SU-DHL-6 (cell line): Measurements from ENCODE around the gene GRN.

Experiments
- H2AFZ ChIP-seq: fragments of 200-600 bp; sonication (generic); 2 replicates; pipeline ENCODE4 v1.6.1; 2014; ENCODE audit warnings: low read depth, mild to moderate bottlenecking, moderate library complexity, mixed read lengths, antibody characterized with exemption, low read length; ENCODE audit not compliant: severe bottlenecking
- H3F3A ChIP-seq: fragments of 200-600 bp; shearing (Covaris generic); 2 replicates; pipeline ENCODE4 v1.6.0; 2016; ENCODE audit warnings: antibody characterized with exemption, mild to moderate bottlenecking; ENCODE audit not compliant: insufficient read depth
- H3K27ac ChIP-seq: fragments of 200-600 bp; sonication (generic); 2 replicates; pipeline ENCODE4 v1.5.1; 2016; ENCODE audit warnings: low read depth, mild to moderate bottlenecking, low read length, moderate library complexity, mixed read lengths
- H3K27me3 ChIP-seq: fragments of 200-600 bp; sonication (generic), shearing (Covaris generic); 2 replicates; pipeline ENCODE4 v1.6.0; 2014; ENCODE audit warnings: mild to moderate bottlenecking, low read length
- H3K36me3 ChIP-seq: fragments of 200-600 bp; sonication (generic); 2 replicates; pipeline ENCODE4 v1.6.1; 2014; ENCODE audit warnings: mild to moderate bottlenecking, low read length, mixed read lengths
- H3K4me2 ChIP-seq: fragments of 300-600, 200-600 bp; shearing (Covaris generic), sonication (generic); 2 replicates; pipeline ENCODE4 v1.6.0; 2014; ENCODE audit warnings: low read length, low read depth, mild to moderate bottlenecking; ENCODE audit not compliant: poor library complexity, severe bottlenecking
- H3K4me3 ChIP-seq: fragments of 200-600 bp; sonication (generic); 2 replicates; pipeline ENCODE4 v1.5.1; 2014; ENCODE audit warnings: antibody characterized with exemption, low read length, mild to moderate bottlenecking, mixed read lengths; ENCODE audit not compliant: insufficient read depth, poor library complexity, severe bottlenecking
- H3K79me2 ChIP-seq: fragments of 200-600 bp; sonication (generic); 2 replicates; pipeline ENCODE4 v1.6.1; 2014; ENCODE audit warnings: mild to moderate bottlenecking, low read length, moderate library complexity; ENCODE audit not compliant: insufficient read depth
- H3K9ac ChIP-seq: fragments of 200-600 bp; sonication (generic); 2 replicates; pipeline ENCODE4 v1.7.0; 2014; ENCODE audit warnings: mild to moderate bottlenecking, low read length
- H3K9me2 ChIP-seq: fragments of 200-600 bp; sonication (generic); replicated peaks from 2 replicates; pipeline ENCODE4 v1.6.1; 2014; ENCODE audit warnings: low read length; ENCODE audit not compliant: insufficient read depth
- H3K9me3 ChIP-seq: fragments of 200-600 bp; sonication (generic); 2 replicates; pipeline ENCODE4 v1.6.1; 2014; ENCODE audit warnings: low read length, mixed read lengths; ENCODE audit not compliant: insufficient read depth
- H4K20me1 ChIP-seq: fragments of 200-600 bp; sonication (generic); 2 replicates; pipeline ENCODE4 v1.6.1; 2014; ENCODE audit warnings: low read depth, mild to moderate bottlenecking, antibody characterized with exemption, low read length, moderate library complexity, mixed read lengths
- EZH2phosphoT487 ChIP-seq: fragments of 200-600 bp; sonication (generic), shearing (Covaris generic); conservative IDR thresholded peaks from 2 replicates; pipeline ENCODE4 v1.6.1; 2018; ENCODE audit warnings: mild to moderate bottlenecking, antibody characterized with exemption, low read length, moderate library complexity, mixed read lengths
- TF ChIP-seq, protein P1 (sequence below): fragments of 200-600 bp; sonication (generic); IDR thresholded peaks from one replicate; pipeline ENCODE4 v1.5.1; 2017; ENCODE audit warnings: antibody characterized with exemption, mild to moderate bottlenecking, low read length, moderate library complexity; ENCODE audit not compliant: insufficient read depth, poor library complexity, severe bottlenecking

GRN gene

DNA sequence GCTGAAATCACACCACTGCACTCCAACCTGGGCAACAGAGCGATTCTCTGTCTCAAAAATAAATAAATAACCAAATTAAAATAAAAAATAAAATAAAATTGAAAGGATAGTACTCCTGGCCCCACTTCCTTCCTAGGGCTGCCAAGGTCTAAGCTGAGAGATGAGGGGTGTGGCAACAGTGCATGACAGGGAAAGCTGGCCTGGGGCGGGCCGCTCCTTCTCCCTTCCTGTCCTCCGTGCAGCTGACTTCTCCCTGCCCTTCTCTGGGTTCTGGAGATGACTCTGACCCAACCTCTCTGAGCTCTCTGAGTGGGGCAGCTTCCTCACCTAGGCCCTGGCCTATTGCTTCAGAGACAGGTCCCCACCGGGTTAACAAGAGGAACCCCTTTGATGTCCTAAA lies 11.7 kb upstream of the GRN start:
- H3K27me3 ChIP-seq, result no peaks in the 10 kb centered on the region
- H3F3A ChIP-seq, result peaks cover 8% of the 10 kb centered on the region
- no peak overlapping the region for H3K4me3 ChIP-seq
- no peak for TF ChIP-seq EZH2phosphoT487
- TF ChIP-seq, protein P1, sequence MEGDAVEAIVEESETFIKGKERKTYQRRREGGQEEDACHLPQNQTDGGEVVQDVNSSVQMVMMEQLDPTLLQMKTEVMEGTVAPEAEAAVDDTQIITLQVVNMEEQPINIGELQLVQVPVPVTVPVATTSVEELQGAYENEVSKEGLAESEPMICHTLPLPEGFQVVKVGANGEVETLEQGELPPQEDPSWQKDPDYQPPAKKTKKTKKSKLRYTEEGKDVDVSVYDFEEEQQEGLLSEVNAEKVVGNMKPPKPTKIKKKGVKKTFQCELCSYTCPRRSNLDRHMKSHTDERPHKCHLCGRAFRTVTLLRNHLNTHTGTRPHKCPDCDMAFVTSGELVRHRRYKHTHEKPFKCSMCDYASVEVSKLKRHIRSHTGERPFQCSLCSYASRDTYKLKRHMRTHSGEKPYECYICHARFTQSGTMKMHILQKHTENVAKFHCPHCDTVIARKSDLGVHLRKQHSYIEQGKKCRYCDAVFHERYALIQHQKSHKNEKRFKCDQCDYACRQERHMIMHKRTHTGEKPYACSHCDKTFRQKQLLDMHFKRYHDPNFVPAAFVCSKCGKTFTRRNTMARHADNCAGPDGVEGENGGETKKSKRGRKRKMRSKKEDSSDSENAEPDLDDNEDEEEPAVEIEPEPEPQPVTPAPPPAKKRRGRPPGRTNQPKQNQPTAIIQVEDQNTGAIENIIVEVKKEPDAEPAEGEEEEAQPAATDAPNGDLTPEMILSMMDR, result no peak
- H3K9me2 ChIP-seq, result no peaks in the 10 kb centered on the region
- H3K27ac ChIP-seq, result no peak overlapping the region
- no peaks in the 10 kb centered on the region for H3K36me3 ChIP-seq
- no peaks in the 10 kb centered on the region for H3K79me2 ChIP-seq
- no peak overlapping the region for H2AFZ ChIP-seq
- no peak overlapping the region for H3K9ac ChIP-seq
- no peaks in the 10 kb centered on the region for H3K9me3 ChIP-seq
- no peaks in the 10 kb centered on the region for H4K20me1 ChIP-seq
- H3K4me2 ChIP-seq, result no peak overlapping the region

DNA sequence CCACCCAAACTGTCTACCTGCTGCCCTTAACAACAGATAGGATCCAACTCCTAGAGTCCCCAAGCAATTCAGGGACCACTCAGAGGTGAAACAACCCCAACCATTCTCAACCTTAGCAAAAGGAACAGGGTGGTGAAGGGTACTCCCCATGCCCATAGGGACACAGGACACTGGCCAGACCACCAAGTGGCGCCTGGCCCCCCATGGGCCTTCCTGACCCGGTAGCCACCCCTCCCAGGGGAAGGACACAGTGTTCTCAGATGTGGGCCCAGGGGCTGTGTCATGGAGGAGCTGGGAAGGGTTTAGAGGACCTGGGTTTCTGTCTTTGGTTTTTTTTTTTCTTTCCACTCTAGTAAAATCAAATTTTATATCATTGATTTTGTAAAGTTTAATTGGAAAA lies 10.8 kb upstream of the GRN start:
- H3K79me2 ChIP-seq, result no peaks in the 10 kb centered on the region
- no peaks in the 10 kb centered on the region for H3K9me3 ChIP-seq
- no peaks in the 10 kb centered on the region for H3K36me3 ChIP-seq
- TF ChIP-seq, protein P1, result no peak
- TF ChIP-seq EZH2phosphoT487, result no peak
- no peaks in the 10 kb centered on the region for H3K27me3 ChIP-seq
- no peak overlapping the region for H3K27ac ChIP-seq
- H3K9me2 ChIP-seq, result no peaks in the 10 kb centered on the region
- no peak overlapping the region for H3K9ac ChIP-seq
- H3K4me2 ChIP-seq, result no peak overlapping the region
- H3K4me3 ChIP-seq, result no peak overlapping the region
- no peaks in the 10 kb centered on the region for H4K20me1 ChIP-seq
- H2AFZ ChIP-seq, result no peak overlapping the region
- H3F3A ChIP-seq, result peaks cover 4% of the 10 kb centered on the region; the same call in 1 of the 2 replicates

DNA sequence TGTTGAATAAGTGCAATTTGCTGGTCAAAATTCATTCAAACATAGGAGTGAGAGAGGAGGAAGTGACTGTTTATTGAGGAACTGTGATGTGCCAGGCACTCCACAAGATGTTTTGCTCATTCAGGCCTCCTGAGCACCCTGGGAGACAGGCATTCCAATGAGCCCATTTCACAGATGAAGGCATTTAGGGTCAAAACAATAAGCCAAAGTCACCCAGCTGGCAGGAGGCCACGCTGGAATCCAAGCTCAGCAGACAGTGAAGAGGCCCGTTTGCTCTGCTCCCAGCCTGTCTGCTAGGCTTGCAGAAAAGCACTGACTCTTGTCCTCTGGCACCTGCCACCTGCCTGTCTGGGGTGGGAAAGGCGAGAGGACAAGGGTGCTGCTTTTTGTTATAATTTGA lies 10.4 kb upstream of the GRN start:
- peaks cover 4% of the 10 kb centered on the region; the same call in 1 of the 2 replicates for H3F3A ChIP-seq
- no peak overlapping the region for H3K4me3 ChIP-seq
- H3K9me3 ChIP-seq, result no peaks in the 10 kb centered on the region
- no peak overlapping the region for H3K4me2 ChIP-seq
- no peak overlapping the region for H3K27ac ChIP-seq
- TF ChIP-seq, protein P1, result no peak
- TF ChIP-seq EZH2phosphoT487, result no peak
- no peaks in the 10 kb centered on the region for H3K9me2 ChIP-seq
- H3K9ac ChIP-seq, result no peak overlapping the region
- H3K27me3 ChIP-seq, result no peaks in the 10 kb centered on the region
- no peaks in the 10 kb centered on the region for H3K79me2 ChIP-seq
- H2AFZ ChIP-seq, result no peak overlapping the region
- no peaks in the 10 kb centered on the region for H3K36me3 ChIP-seq
- H4K20me1 ChIP-seq, result no peaks in the 10 kb centered on the region

DNA sequence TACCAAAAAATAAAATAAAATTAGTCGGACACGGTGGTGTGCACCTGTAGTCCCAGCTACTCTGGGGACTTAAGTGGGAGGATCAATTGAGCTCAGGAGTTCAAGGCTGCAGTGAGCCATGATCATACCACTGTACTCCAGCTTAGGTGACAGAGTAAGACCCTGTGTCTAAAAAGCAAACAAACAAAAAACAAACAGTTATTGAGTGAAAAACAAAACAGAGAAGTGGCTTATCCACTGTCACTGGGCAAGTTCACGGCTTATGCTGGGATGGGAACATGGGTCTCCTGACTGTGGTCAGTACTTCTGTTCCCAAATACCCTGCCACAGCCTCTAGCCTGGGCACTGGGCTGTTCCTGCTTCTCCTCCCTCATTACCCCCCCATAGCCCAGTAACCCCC lies 9.5 kb upstream of the GRN start:
- Histone ChIP-seq H3K9me2 (no peaks in the 10 kb centered on the region), H3K4me3 (no peak overlapping the region), H3K9ac (no peak overlapping the region), H3F3A (peaks cover 4% of the 10 kb centered on the region; the same call in 1 of the 2 replicates), H3K9me3 (no peaks in the 10 kb centered on the region), H4K20me1 (no peaks in the 10 kb centered on the region), H3K79me2 (no peaks in the 10 kb centered on the region), H3K27ac (no peak overlapping the region), H2AFZ (no peak overlapping the region), H3K27me3 (no peaks in the 10 kb centered on the region), H3K4me2 (no peak overlapping the region), H3K36me3 (no peaks in the 10 kb centered on the region)
- TF ChIP-seq EZH2phosphoT487, result no peak
- TF ChIP-seq, protein P1, result no peak
